GM23338 (cell line): Measurements from ENCODE around the gene KIF4A.

ENCODE experiments used
- CREB1 ChIP-seq: fragments of 250-450 bp; sonication (Bioruptor Pico); IDR thresholded peaks from 2 replicates; pipeline ENCODE4 v1.5.0; 2020; ENCODE audit warnings: low read depth, mild to moderate bottlenecking, moderate library complexity
- CTCF ChIP-seq, 2 experiments: fragments of 200-600 bp in 1 of 2; sonication (generic) in 1 of 2; conservative IDR thresholded peaks; 2 replicates each; pipeline versions ENCODE4 v1.5.1 to v1.6.1; 2016 to 2017; ENCODE audit warnings: antibody characterized with exemption in 2 of 2, low read depth in 2 of 2, mild to moderate bottlenecking in 2 of 2, moderate library complexity in 1 of 2
- ETS1 ChIP-seq: IDR thresholded peaks from 2 replicates; pipeline ENCODE4 v1.6.1; 2016; ENCODE audit warnings: antibody characterized with exemption
- EZH2 ChIP-seq: fragments of 200-600 bp; sonication (generic); IDR thresholded peaks from one replicate; pipeline ENCODE4 v1.8.0; 2017; ENCODE audit warnings: antibody characterized with exemption, mild to moderate bottlenecking, low read depth; ENCODE audit not compliant: unreplicated experiment
- EZH2phosphoT487 ChIP-seq: fragments of 200-600 bp; sonication (generic); IDR thresholded peaks from one replicate; pipeline ENCODE4 v1.8.1; 2018; ENCODE audit warnings: antibody characterized with exemption; ENCODE audit not compliant: unreplicated experiment
- POLR2AphosphoS5 ChIP-seq: IDR thresholded peaks from 2 replicates; pipeline ENCODE4 v1.6.1; 2016; ENCODE audit warnings: antibody characterized with exemption, low read depth
- REST ChIP-seq: IDR thresholded peaks from one replicate; pipeline ENCODE4 v1.6.1; 2018; ENCODE audit warnings: antibody characterized with exemption; ENCODE audit not compliant: unreplicated experiment
- STAT1 ChIP-seq: IDR thresholded peaks from one replicate; pipeline ENCODE4 v1.6.1; 2016; ENCODE audit warnings: antibody characterized with exemption; ENCODE audit not compliant: unreplicated experiment

- TF ChIP-seq POLR2AphosphoS5, result no peak
- no peak for TF ChIP-seq EZH2
- TF ChIP-seq CTCF (conservative IDR thresholded peaks at IDR 0.05; ENCODE audit: low read depth in 2 of 2), result no peak
- no peak for TF ChIP-seq CREB1 (CRISPR knock-in tag)
- TF ChIP-seq EZH2phosphoT487, result no peak
- TF ChIP-seq REST, result peak; percentile 29
- TF ChIP-seq ETS1, result no peak
- TF ChIP-seq STAT1, result no peak
These were observed 9.3 kb upstream of the KIF4A start for GRCh38 chrX:70280573-70280972.
